ENCODE measurements around the gene UNK. TPM values are rescaled to one million over a fixed set of nuclear protein-coding genes. Genes with fewer than 3 reads are reported as not detected.
A peak's percentile ranks its signal among the peaks of the same experiment; 100 is the strongest.

Gene UNK
- total and polyA plus RNA-seq, 2 of the 13 experiments (the other 11 are each of a cell fraction or from before 2014, with no cell fraction given), result 31.6 to 33.0 TPM

- TF ChIP-seq ZBTB7B (CRISPR knock-in tag; IDR thresholded peaks at IDR 0.05) (peak; percentile 97), NCOA2 (CRISPR knock-in tag; IDR thresholded peaks at IDR 0.05) (peak; percentile 91), ZNF580 (CRISPR knock-in tag; IDR thresholded peaks at IDR 0.05; ENCODE audit: borderline replicate concordance, low read depth) (peak; percentile 98; the same call in 1 of the 2 replicates), CBFB (CRISPR knock-in tag; IDR thresholded peaks at IDR 0.05) (peak; percentile 85), ESRRA (CRISPR knock-in tag; IDR thresholded peaks at IDR 0.05; ENCODE audit: low read depth) (peak; percentile 99), ZFAT (CRISPR knock-in tag; conservative IDR thresholded peaks at IDR 0.05) (no peak), ZNF224 (CRISPR knock-in tag; IDR thresholded peaks at IDR 0.05) (peak; percentile 94), ZC3H4 (CRISPR knock-in tag; IDR thresholded peaks at IDR 0.05; ENCODE audit: borderline replicate concordance) (no peak; the same call in 1 of the 2 replicates), MAFG (CRISPR knock-in tag; IDR thresholded peaks at IDR 0.05) (no peak), TCF7L2 (IDR thresholded peaks at IDR 0.05; ENCODE audit: low read depth, low read length) (no peak), ZFP91 (CRISPR knock-in tag; IDR thresholded peaks at IDR 0.05; ENCODE audit: borderline replicate concordance) (peak; percentile 86; the same call in 1 of the 2 replicates), ZFP90 (CRISPR knock-in tag; IDR thresholded peaks at IDR 0.05; ENCODE audit: borderline replicate concordance) (peak; percentile 94), ARNT (IDR thresholded peaks at IDR 0.05) (no peak), HIVEP1 (CRISPR knock-in tag; IDR thresholded peaks at IDR 0.05) (peak; percentile 92), RXRB (CRISPR knock-in tag; IDR thresholded peaks at IDR 0.05; ENCODE audit: borderline replicate concordance) (peak; percentile 98), HOXA5 (CRISPR knock-in tag; IDR thresholded peaks at IDR 0.05) (peak; percentile 96; the same call in 1 of the 2 replicates), ZFP36 (IDR thresholded peaks at IDR 0.05; ENCODE audit: borderline replicate concordance, low read depth, low read length, partially characterized antibody) (no peak), MAZ (IDR thresholded peaks at IDR 0.05; ENCODE audit: borderline replicate concordance, low read depth, low read length) (peak; percentile 93; the same call in 1 of the 2 replicates), MAZ (CRISPR knock-in tag; IDR thresholded peaks at IDR 0.05; ENCODE audit: low read depth) (peak; percentile 96), ZNF24 (IDR thresholded peaks at IDR 0.05) (0 out of 2 replicates have a peak, but pooled peaks have one; percentile 12), PHF5A (CRISPR knock-in tag; IDR thresholded peaks at IDR 0.05; ENCODE audit: low read depth, unreplicated experiment) (peak; percentile 93), RFX3 (CRISPR knock-in tag; IDR thresholded peaks at IDR 0.05) (peak; percentile 68)
- TF ChIP-seq, protein P1, sequence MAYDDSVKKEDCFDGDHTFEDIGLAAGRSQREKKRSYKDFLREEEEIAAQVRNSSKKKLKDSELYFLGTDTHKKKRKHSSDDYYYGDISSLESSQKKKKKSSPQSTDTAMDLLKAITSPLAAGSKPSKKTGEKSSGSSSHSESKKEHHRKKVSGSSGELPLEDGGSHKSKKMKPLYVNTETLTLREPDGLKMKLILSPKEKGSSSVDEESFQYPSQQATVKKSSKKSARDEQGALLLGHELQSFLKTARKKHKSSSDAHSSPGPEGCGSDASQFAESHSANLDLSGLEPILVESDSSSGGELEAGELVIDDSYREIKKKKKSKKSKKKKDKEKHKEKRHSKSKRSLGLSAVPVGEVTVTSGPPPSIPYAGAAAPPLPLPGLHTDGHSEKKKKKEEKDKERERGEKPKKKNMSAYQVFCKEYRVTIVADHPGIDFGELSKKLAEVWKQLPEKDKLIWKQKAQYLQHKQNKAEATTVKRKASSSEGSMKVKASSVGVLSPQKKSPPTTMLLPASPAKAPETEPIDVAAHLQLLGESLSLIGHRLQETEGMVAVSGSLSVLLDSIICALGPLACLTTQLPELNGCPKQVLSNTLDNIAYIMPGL (CRISPR knock-in tag; IDR thresholded peaks at IDR 0.05; ENCODE audit: borderline replicate concordance in 1 of 2, low read depth in 1 of 2), result peak in 1 of 2 experiments; percentile 85; a peak in 3 of 4 replicates
- TF ChIP-seq, protein P2, sequence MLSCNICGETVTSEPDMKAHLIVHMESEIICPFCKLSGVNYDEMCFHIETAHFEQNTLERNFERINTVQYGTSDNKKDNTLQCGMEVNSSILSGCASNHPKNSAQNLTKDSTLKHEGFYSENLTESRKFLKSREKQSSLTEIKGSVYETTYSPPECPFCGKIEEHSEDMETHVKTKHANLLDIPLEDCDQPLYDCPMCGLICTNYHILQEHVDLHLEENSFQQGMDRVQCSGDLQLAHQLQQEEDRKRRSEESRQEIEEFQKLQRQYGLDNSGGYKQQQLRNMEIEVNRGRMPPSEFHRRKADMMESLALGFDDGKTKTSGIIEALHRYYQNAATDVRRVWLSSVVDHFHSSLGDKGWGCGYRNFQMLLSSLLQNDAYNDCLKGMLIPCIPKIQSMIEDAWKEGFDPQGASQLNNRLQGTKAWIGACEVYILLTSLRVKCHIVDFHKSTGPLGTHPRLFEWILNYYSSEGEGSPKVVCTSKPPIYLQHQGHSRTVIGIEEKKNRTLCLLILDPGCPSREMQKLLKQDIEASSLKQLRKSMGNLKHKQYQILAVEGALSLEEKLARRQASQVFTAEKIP (CRISPR knock-in tag; IDR thresholded peaks at IDR 0.05; ENCODE audit: borderline replicate concordance), result no peak
Observed at GRCh38 chr17:75872434-75873351, 88.1 kb downstream of the UNK start (continued).

Measured in HepG2 (cell line).